K562 (cell line): ENCODE results near the gene SPHK2. TPM values are rescaled to one million over a fixed set of nuclear protein-coding genes. Genes with fewer than 3 reads are reported as not detected.

Experiments used
- ARHGAP35 ChIP-seq: fragments of 450-650 bp; IDR thresholded peaks from 2 replicates; pipeline ENCODE4 v1.6.1; 2018; ENCODE audit not compliant: partially characterized antibody
- EGR1 ChIP-seq: fragments of 450-650 bp; conservative IDR thresholded peaks from 2 replicates; pipeline ENCODE4 v1.6.1; 2017; ENCODE audit warnings: mild to moderate bottlenecking
- FOXA1 ChIP-seq: fragments of 450-650 bp; IDR thresholded peaks from 2 replicates; pipeline ENCODE4 v1.6.1; 2016; ENCODE audit warnings: mild to moderate bottlenecking, borderline replicate concordance
- FOXK1 ChIP-seq: sonication (generic); formaldehyde crosslinking; IDR thresholded peaks from 2 replicates; pipeline ENCODE4 v1.8.0; 2022; ENCODE audit warnings: missing genetic modification reagents, mild to moderate bottlenecking, borderline replicate concordance
- ILF3 ChIP-seq: fragments of 450-650 bp; IDR thresholded peaks from 2 replicates; pipeline ENCODE4 v1.6.1; 2018; ENCODE audit warnings: antibody characterized with exemption, mild to moderate bottlenecking, moderate library complexity, borderline replicate concordance
- MAZ ChIP-seq, 2 experiments: fragments of 450-650 bp in 1 of 2; sonication (generic) in 1 of 2; formaldehyde crosslinking; IDR thresholded peaks in 1 of 2; conservative IDR thresholded peaks in 1 of 2; 2 replicates each; pipeline versions ENCODE4 v1.4.0 to v1.5.0; 2020; ENCODE audit warnings: mild to moderate bottlenecking in 1 of 2, missing genetic modification reagents in 1 of 2
- MCM7 ChIP-seq, 2 experiments: fragments of 450-650 bp; IDR thresholded peaks; 2 replicates each; pipeline ENCODE4 v1.6.1; 2016 to 2018
- NFIX ChIP-seq: fragments of 250-450 bp; sonication (Bioruptor Pico); IDR thresholded peaks from 2 replicates; pipeline ENCODE4 v1.4.0; 2020; ENCODE audit warnings: low read depth, mild to moderate bottlenecking, moderate library complexity
- TCF3 ChIP-seq: sonication (generic); formaldehyde crosslinking; IDR thresholded peaks from 2 replicates; pipeline ENCODE4 v1.4.0; 2020; ENCODE audit warnings: mild to moderate bottlenecking, missing genetic modification reagents
- TEAD2 ChIP-seq: fragments of 450-650 bp; IDR thresholded peaks from 2 replicates; pipeline ENCODE4 v1.6.1; 2016; ENCODE audit warnings: missing genetic modification characterization, control low read depth, missing compliant biosample characterization
- TEAD4 ChIP-seq, 2 experiments: sonication (generic) in 1 of 2; formaldehyde crosslinking in 1 of 2; IDR thresholded peaks; 2 replicates each; pipeline versions ENCODE4 v1.6.1 to v1.8.0; 2012 to 2022; ENCODE audit warnings: borderline replicate concordance in 1 of 2, inconsistent platforms in 1 of 2, low read length in 1 of 2, mild to moderate bottlenecking in 1 of 2, missing genetic modification reagents in 1 of 2
- TGIF2 ChIP-seq: sonication (generic); formaldehyde crosslinking; IDR thresholded peaks from 2 replicates; pipeline ENCODE4 v1.8.1; 2022; ENCODE audit warnings: mild to moderate bottlenecking, missing genetic modification reagents, moderate library complexity
- TRIM24 ChIP-seq, 2 experiments: fragments of 450-650 bp; IDR thresholded peaks; 2 replicates each; pipeline ENCODE4 v1.6.1; 2016
- ZC3H8 ChIP-seq: fragments of 450-650 bp; IDR thresholded peaks from 2 replicates; pipeline ENCODE4 v1.6.1; 2017
- ZNF140 ChIP-seq: fragments of 250-450 bp; sonication (Bioruptor Pico); IDR thresholded peaks from 2 replicates; pipeline ENCODE4 v1.8.0; 2021; ENCODE audit warnings: moderate library complexity, mild to moderate bottlenecking, inconsistent platforms
- ZNF699 ChIP-seq: fragments of 250-450 bp; sonication (Bioruptor Pico); IDR thresholded peaks from 2 replicates; pipeline ENCODE4 v1.8.0; 2021; ENCODE audit warnings: mild to moderate bottlenecking, moderate library complexity; ENCODE audit not compliant: insufficient replicate concordance
- ZNF75A ChIP-seq: fragments of 450-650 bp; formaldehyde crosslinking; IDR thresholded peaks from 2 replicates; pipeline ENCODE4 v1.4.0; 2020; ENCODE audit warnings: mild to moderate bottlenecking
- polyA plus RNA-seq, 8 experiments: library from polyadenylated mRNA; depleted of rRNA in 4 of 8; stranded (reverse) in 5 of 8; unstranded in 3 of 8; fragments of >200 nt; fragmentation: Nextera tagmentation in 2 of 8; fragmentation: Illumina TruSeq in 1 of 8; extraction: Ambion mirVana in 2 of 8; extraction: Trizol in 1 of 8; gene quantifications; 2 replicates each; pipeline versions ENCODE4 v1.2.1 to v1.2.3, GENCODE V29; 2011 to 2014; ENCODE audit warnings: inconsistent platforms in 1 of 8, missing spikeins in 1 of 8
- total RNA-seq, 7 experiments: library from RNA; depleted of rRNA in 6 of 7; stranded (reverse); fragments of >200 nt in 6 of 7; fragmentation: Illumina TruSeq in 2 of 7; extraction: Trizol in 2 of 7; gene quantifications; 2 replicates each; pipeline versions ENCODE4 v1.2.1 to v1.2.3, GENCODE V29; 2011 to 2021; ENCODE audit warnings: low replicate concordance in 1 of 7
- TF ChIP-seq, protein P1 (sequence below), 3 experiments: IDR thresholded peaks in 2 of 3; conservative IDR thresholded peaks in 1 of 3; 2 replicates each; pipeline ENCODE4 v1.5.1; 2011 to 2012; ENCODE audit warnings: low read length in 3 of 3, mild to moderate bottlenecking in 3 of 3, control low read depth in 2 of 3, improper control_type of control experiment in 1 of 3, inconsistent platforms in 1 of 3, low read depth in 1 of 3, mixed read lengths in 1 of 3, moderate library complexity in 1 of 3; ENCODE audit not compliant: insufficient read depth in 2 of 3
- TF ChIP-seq, protein P2 (sequence below): fragments of 250-450 bp; sonication (Bioruptor Pico); IDR thresholded peaks from 2 replicates; pipeline ENCODE4 v1.8.0; 2022; ENCODE audit warnings: moderate library complexity, mild to moderate bottlenecking, inconsistent platforms
- TF ChIP-seq, protein P3 (sequence below), 3 experiments: fragments of 200-800 bp in 1 of 3; fragments of 250-450 bp in 1 of 3; fragments of 450-650 bp in 1 of 3; sonication (Bioruptor Pico) in 1 of 3; sonication (Bioruptor generic) in 1 of 3; formaldehyde crosslinking in 1 of 3; IDR thresholded peaks; 2 replicates each; pipeline versions ENCODE4 v1.6.1 to v1.8.0; 2016 to 2022; ENCODE audit warnings: mild to moderate bottlenecking in 2 of 3, missing genetic modification characterization in 2 of 3, missing compliant biosample characterization in 1 of 3, moderate library complexity in 1 of 3

SPHK2 gene
- total and polyA plus RNA-seq, 9 of the 15 experiments (the other 6 are each of a cell fraction or from before 2014, with no cell fraction given) = 0.10 to 15.2 (median 2.9) TPM

DNA sequence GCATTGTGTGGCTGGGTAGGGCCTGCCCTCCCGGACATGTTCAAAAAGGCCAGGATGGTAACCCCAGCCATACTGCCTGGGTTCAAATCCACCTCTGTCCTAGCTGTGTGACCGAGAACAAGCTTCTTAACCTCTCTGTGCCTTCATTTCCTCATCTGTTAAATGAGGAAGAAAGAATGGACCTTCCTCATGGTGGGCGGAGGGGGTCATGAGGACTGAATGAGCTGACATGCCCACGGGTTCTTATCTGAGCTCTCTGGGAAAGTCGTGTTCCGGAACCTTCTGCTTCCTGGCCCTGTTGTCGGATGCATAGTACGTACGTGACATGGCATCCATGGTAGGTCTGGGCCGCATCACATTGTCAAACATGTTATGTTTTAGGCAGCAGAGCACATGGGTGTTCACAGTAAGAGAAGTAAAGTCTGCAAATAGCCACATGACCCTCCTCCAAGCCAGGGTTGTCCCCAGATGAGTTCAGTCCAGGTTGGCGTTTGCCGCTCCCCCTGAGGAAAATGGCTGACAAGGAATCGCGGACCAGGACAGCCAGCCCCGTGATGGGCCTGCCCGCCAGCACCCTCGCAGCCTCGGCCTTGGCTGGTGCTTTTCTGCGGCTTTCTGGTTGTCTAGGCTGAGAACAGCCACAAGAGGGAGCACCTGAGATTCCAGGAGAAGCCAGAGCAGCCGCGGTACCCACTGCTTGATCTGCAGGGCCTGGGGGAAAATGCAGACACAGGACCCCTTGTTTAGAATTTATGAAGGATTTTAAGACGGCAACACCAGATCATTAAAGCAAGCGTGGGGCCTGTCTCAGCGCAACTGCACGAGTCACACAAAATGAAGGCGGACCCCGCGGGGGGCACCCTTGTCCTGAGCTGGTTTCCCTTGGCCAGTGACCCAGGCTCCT lies 55.9 kb downstream of the SPHK2 start (continued):
- TF ChIP-seq TGIF2 (CRISPR knock-in tag) (no peak), FOXK1 (no peak), ZNF140 (CRISPR knock-in tag) (no peak), ARHGAP35 (no peak), MAZ (CRISPR knock-in tag; conservative IDR thresholded peaks at IDR 0.05 in 1 of 2, IDR thresholded peaks at IDR 0.05 in 1 of 2) (peak in 1 of 2 experiments; percentile 69; a peak in 2 of 4 replicates), TEAD2 (tag) (no peak), ZNF699 (CRISPR knock-in tag) (no peak), TCF3 (no peak), FOXA1 (no peak), TEAD4 (IDR thresholded peaks at IDR 0.05; ENCODE audit: low read length) (peak; percentile 48), TEAD4 (CRISPR knock-in tag; IDR thresholded peaks at IDR 0.05; ENCODE audit: borderline replicate concordance) (peak; percentile 77), ZNF75A (CRISPR knock-in tag) (no peak), MCM7 (IDR thresholded peaks at IDR 0.05) (no peak), NFIX (no peak), EGR1 (peak; percentile 46), ILF3 (no peak), TRIM24 (IDR thresholded peaks at IDR 0.05) (no peak), ZC3H8 (no peak)
- TF ChIP-seq, protein P1, sequence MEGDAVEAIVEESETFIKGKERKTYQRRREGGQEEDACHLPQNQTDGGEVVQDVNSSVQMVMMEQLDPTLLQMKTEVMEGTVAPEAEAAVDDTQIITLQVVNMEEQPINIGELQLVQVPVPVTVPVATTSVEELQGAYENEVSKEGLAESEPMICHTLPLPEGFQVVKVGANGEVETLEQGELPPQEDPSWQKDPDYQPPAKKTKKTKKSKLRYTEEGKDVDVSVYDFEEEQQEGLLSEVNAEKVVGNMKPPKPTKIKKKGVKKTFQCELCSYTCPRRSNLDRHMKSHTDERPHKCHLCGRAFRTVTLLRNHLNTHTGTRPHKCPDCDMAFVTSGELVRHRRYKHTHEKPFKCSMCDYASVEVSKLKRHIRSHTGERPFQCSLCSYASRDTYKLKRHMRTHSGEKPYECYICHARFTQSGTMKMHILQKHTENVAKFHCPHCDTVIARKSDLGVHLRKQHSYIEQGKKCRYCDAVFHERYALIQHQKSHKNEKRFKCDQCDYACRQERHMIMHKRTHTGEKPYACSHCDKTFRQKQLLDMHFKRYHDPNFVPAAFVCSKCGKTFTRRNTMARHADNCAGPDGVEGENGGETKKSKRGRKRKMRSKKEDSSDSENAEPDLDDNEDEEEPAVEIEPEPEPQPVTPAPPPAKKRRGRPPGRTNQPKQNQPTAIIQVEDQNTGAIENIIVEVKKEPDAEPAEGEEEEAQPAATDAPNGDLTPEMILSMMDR (IDR thresholded peaks at IDR 0.05 in 2 of 3, conservative IDR thresholded peaks at IDR 0.05 in 1 of 3; ENCODE audit: insufficient read depth in 2 of 3, low read depth in 1 of 3, low read length in 3 of 3) = peak; percentile 90 to 92 (median 92)
- TF ChIP-seq, protein P2, sequence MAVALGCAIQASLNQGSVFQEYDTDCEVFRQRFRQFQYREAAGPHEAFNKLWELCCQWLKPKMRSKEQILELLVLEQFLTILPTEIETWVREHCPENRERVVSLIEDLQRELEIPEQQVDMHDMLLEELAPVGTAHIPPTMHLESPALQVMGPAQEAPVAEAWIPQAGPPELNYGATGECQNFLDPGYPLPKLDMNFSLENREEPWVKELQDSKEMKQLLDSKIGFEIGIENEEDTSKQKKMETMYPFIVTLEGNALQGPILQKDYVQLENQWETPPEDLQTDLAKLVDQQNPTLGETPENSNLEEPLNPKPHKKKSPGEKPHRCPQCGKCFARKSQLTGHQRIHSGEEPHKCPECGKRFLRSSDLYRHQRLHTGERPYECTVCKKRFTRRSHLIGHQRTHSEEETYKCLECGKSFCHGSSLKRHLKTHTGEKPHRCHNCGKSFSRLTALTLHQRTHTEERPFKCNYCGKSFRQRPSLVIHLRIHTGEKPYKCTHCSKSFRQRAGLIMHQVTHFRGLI = no peak
- TF ChIP-seq, protein P3, sequence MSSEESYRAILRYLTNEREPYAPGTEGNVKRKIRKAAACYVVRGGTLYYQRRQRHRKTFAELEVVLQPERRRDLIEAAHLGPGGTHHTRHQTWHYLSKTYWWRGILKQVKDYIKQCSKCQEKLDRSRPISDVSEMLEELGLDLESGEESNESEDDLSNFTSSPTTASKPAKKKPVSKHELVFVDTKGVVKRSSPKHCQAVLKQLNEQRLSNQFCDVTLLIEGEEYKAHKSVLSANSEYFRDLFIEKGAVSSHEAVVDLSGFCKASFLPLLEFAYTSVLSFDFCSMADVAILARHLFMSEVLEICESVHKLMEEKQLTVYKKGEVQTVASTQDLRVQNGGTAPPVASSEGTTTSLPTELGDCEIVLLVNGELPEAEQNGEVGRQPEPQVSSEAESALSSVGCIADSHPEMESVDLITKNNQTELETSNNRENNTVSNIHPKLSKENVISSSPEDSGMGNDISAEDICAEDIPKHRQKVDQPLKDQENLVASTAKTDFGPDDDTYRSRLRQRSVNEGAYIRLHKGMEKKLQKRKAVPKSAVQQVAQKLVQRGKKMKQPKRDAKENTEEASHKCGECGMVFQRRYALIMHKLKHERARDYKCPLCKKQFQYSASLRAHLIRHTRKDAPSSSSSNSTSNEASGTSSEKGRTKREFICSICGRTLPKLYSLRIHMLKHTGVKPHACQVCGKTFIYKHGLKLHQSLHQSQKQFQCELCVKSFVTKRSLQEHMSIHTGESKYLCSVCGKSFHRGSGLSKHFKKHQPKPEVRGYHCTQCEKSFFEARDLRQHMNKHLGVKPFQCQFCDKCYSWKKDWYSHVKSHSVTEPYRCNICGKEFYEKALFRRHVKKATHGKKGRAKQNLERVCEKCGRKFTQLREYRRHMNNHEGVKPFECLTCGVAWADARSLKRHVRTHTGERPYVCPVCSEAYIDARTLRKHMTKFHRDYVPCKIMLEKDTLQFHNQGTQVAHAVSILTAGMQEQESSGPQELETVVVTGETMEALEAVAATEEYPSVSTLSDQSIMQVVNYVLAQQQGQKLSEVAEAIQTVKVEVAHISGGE (CRISPR knock-in tag; IDR thresholded peaks at IDR 0.05) = no peak
